CD14-positive monocyte (primary cell): ENCODE measurements around the gene RPL18A. TPM values are rescaled to one million over a fixed set of nuclear protein-coding genes. Genes with fewer than 3 reads are reported as not detected.

Experiments
- DNase-seq, 3 donors: peaks; one replicate each; pipeline ENCODE4 v3.0.0-alpha.2; 2011 to 2022
- H2AFZ ChIP-seq: 2 replicates; pipeline ENCODE4 v1.6.0; 2012; ENCODE audit warnings: mild to moderate bottlenecking, low read depth, low read length, inconsistent platforms; ENCODE audit not compliant: insufficient read depth, poor library complexity, severe bottlenecking
- H3K27ac ChIP-seq, 2 donors: 1 replicate in 1 of 2; 2 replicates in 1 of 2; pipeline ENCODE4 v1.5.1; 2012 to 2013; ENCODE audit warnings: low read length in 2 of 2, control low read depth in 1 of 2, inconsistent platforms in 1 of 2, low read depth in 1 of 2, mild to moderate bottlenecking in 1 of 2
- H3K27me3 ChIP-seq, 2 donors: one replicate each; pipeline versions ENCODE4 v1.6.0 to v1.6.1; 2011 to 2013; ENCODE audit warnings: low read length in 2 of 2; ENCODE audit not compliant: control insufficient read depth in 2 of 2, insufficient read depth in 2 of 2
- H3K36me3 ChIP-seq, 2 donors: replicated peaks in 1 of 2; 1 replicate in 1 of 2; 2 replicates in 1 of 2; pipeline versions ENCODE4 v1.5.1 to v1.6.1; 2012 to 2013; ENCODE audit warnings: low read length in 2 of 2, control low read depth in 1 of 2, inconsistent platforms in 1 of 2, mild to moderate bottlenecking in 1 of 2; ENCODE audit not compliant: insufficient read depth in 2 of 2, control insufficient read depth in 1 of 2
- H3K4me1 ChIP-seq, 2 donors: 1 replicate in 1 of 2; 2 replicates in 1 of 2; pipeline versions ENCODE4 v1.5.1 to v1.6.1; 2012 to 2013; ENCODE audit warnings: low read length in 2 of 2, control low read depth in 1 of 2, inconsistent platforms in 1 of 2, mild to moderate bottlenecking in 1 of 2, moderate library complexity in 1 of 2; ENCODE audit not compliant: insufficient read depth in 2 of 2, control insufficient read depth in 1 of 2
- H3K4me2 ChIP-seq: replicated peaks from 2 replicates; pipeline ENCODE3; 2012; ENCODE audit warnings: low read length, moderate library complexity, mild to moderate bottlenecking; ENCODE audit not compliant: poor library complexity, severe bottlenecking; ENCODE audit errors: extremely low read depth
- H3K4me3 ChIP-seq, 3 experiments: fragments of 200-600 bp in 1 of 3; sonication (generic) in 1 of 3; replicated peaks in 1 of 3; 1 replicate in 2 of 3; 2 replicates in 1 of 3; pipeline ENCODE4 v1.5.1; 2011 to 2013; ENCODE audit warnings: low read length in 3 of 3, mild to moderate bottlenecking in 3 of 3, control low read depth in 2 of 3, low read depth in 2 of 3, inconsistent platforms in 1 of 3, moderate library complexity in 1 of 3
- H3K79me2 ChIP-seq: 2 replicates; pipeline ENCODE4 v1.6.0; 2012; ENCODE audit warnings: mild to moderate bottlenecking, control low read depth, inconsistent platforms, low read length, moderate library complexity; ENCODE audit not compliant: insufficient read depth
- H3K9ac ChIP-seq: 2 replicates; pipeline ENCODE4 v1.6.0; 2017; ENCODE audit warnings: low read length, mild to moderate bottlenecking; ENCODE audit not compliant: insufficient read depth, poor library complexity, severe bottlenecking
- H3K9me3 ChIP-seq, 2 donors: replicated peaks in 1 of 2; 1 replicate in 1 of 2; 2 replicates in 1 of 2; pipeline versions ENCODE4 v1.5.1 to v1.6.1; 2012 to 2013; ENCODE audit warnings: low read length in 2 of 2, control low read depth in 1 of 2; ENCODE audit not compliant: control insufficient read depth in 1 of 2, insufficient read depth in 1 of 2
- H4K20me1 ChIP-seq: 2 replicates; pipeline ENCODE4 v1.6.0; 2012; ENCODE audit warnings: mild to moderate bottlenecking, low read length, control low read depth, moderate library complexity; ENCODE audit not compliant: insufficient read depth
- H3K27ac Mint-ChIP-seq, 7 donors: one replicate each; pipeline ENCODE4 v1.8.0; 2020; ENCODE audit warnings: mild to moderate bottlenecking in 7 of 7, mixed read lengths in 7 of 7, moderate library complexity in 6 of 7, inconsistent platforms in 2 of 7
- H3K27me3 Mint-ChIP-seq, 3 donors: one replicate each; pipeline ENCODE4 v1.8.0; 2021 to 2022; ENCODE audit warnings: low read depth in 3 of 3, mild to moderate bottlenecking in 3 of 3, mixed read lengths in 3 of 3, moderate library complexity in 3 of 3, inconsistent platforms in 1 of 3
- H3K36me3 Mint-ChIP-seq, 2 donors: one replicate each; pipeline ENCODE4 v1.8.0; 2020; ENCODE audit warnings: mixed read lengths in 2 of 2, inconsistent platforms in 1 of 2, mild to moderate bottlenecking in 1 of 2
- H3K4me1 Mint-ChIP-seq: one replicate; pipeline ENCODE4 v1.8.0; 2020; ENCODE audit warnings: mild to moderate bottlenecking, mixed read lengths
- H3K4me3 Mint-ChIP-seq, 2 donors: one replicate each; pipeline ENCODE4 v1.8.0; 2020; ENCODE audit warnings: mild to moderate bottlenecking in 2 of 2, mixed read lengths in 2 of 2, moderate library complexity in 1 of 2
- H3K9me3 Mint-ChIP-seq, 7 donors: one replicate each; pipeline ENCODE4 v1.8.0; 2020 to 2022; ENCODE audit warnings: mixed read lengths in 7 of 7, mild to moderate bottlenecking in 6 of 7, moderate library complexity in 6 of 7, inconsistent platforms in 2 of 7
- WGBS: methylation state at CpG from one replicate; pipeline ENCODE4 v1.1.5; 2013; ENCODE audit warnings: missing lambda C conversion rate; ENCODE audit not compliant: insufficient coverage; 5-methylcytosine and 5-hydroxymethylcytosine counted together
- intact Hi-C, 2 donors: fragments of 100-400 bp; cut with micrococcal nuclease; formaldehyde crosslinking; loops; one replicate each; pipeline versions ENCODE4 v1.15.0 to v1.15.1; 2023
- polyA plus RNA-seq, 3 donors: library from polyadenylated mRNA; depleted of rRNA in 1 of 3; unstranded in 2 of 3; stranded (reverse) in 1 of 3; fragments of 300-500 nt in 2 of 3; fragments of >200 nt in 1 of 3; fragmentation: Illumina TruSeq in 2 of 3; gene quantifications; 1 replicate in 2 of 3; 2 replicates in 1 of 3; pipeline ENCODE4 v1.2.3, GENCODE V29; 2012 to 2021
- TF ChIP-seq, protein P1 (sequence below): fragments of 200-600 bp; IDR thresholded peaks from one replicate; pipeline ENCODE4 v1.8.0; 2022; ENCODE audit warnings: antibody characterized with exemption, mild to moderate bottlenecking

RPL18A gene
- polyA plus RNA-seq, 3 donors, result 1,189 to 1,285 (median 1,268) TPM

DNA sequence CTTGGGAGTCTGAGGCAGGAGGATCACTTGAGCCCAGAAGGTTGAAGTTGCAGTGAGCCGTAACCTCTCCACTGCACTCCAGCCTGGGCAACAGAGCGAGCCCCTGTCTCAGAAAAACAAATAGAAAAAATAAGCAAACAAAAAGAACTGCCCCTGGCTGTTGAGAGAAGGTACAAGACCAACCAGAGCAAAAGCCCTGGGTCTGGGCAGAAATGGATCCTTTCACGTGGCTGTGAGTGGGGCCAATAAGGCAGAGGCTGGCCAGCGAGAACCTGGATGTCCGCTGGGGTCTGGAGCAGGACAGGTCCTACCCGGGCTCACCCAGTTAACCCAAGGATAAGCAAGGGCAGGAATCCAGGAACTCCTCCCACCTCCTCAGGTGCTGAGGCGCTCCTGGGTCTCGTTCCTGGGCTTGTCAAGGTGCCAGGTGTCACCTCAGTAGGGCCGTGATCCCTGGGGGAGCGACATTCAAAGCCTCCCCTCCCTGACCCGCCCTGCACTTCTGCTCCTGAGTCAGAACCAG lies 7.3 kb downstream of the RPL18A start:
- no peak overlapping the region for H3K27ac ChIP-seq
- no peak overlapping the region for H3K4me2 ChIP-seq
- peaks cover 8 to 14% of the 10 kb centered on the region in 2 donors for H3K27me3 ChIP-seq
- H4K20me1 ChIP-seq, result peaks cover 38% of the 10 kb centered on the region
- peaks cover 0 to 4% of the 10 kb centered on the region in 2 donors for H3K9me3 ChIP-seq
- H3K27me3 Mint-ChIP-seq, result peaks cover 16 to 23% (median 17%) of the 10 kb centered on the region in 3 donors
- DNase-seq, result no peak
- H3K9ac ChIP-seq, result no peak overlapping the region
- no peak overlapping the region for H3K4me3 Mint-ChIP-seq
- H3K4me3 ChIP-seq, result no peak overlapping the region
- peaks cover 4% of the 10 kb centered on the region for H3K79me2 ChIP-seq
- H3K36me3 ChIP-seq, result peaks cover 24 to 32% of the 10 kb centered on the region in 2 donors
- intact Hi-C loops, result no loop called here
- H3K4me1 Mint-ChIP-seq, result peaks cover 9% of the 10 kb centered on the region
- H3K9me3 Mint-ChIP-seq, result peaks cover 0 to 2% (median 0%) of the 10 kb centered on the region in 7 donors
- peak overlapping the region in 1 of 7 donors; percentile 48 for H3K27ac Mint-ChIP-seq
- 90% methylated on average over 9 of the region's 11 CpGs for WGBS
- TF ChIP-seq, protein P1, sequence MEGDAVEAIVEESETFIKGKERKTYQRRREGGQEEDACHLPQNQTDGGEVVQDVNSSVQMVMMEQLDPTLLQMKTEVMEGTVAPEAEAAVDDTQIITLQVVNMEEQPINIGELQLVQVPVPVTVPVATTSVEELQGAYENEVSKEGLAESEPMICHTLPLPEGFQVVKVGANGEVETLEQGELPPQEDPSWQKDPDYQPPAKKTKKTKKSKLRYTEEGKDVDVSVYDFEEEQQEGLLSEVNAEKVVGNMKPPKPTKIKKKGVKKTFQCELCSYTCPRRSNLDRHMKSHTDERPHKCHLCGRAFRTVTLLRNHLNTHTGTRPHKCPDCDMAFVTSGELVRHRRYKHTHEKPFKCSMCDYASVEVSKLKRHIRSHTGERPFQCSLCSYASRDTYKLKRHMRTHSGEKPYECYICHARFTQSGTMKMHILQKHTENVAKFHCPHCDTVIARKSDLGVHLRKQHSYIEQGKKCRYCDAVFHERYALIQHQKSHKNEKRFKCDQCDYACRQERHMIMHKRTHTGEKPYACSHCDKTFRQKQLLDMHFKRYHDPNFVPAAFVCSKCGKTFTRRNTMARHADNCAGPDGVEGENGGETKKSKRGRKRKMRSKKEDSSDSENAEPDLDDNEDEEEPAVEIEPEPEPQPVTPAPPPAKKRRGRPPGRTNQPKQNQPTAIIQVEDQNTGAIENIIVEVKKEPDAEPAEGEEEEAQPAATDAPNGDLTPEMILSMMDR, result no peak
- no peak overlapping the region for H2AFZ ChIP-seq
- H3K36me3 Mint-ChIP-seq, result peaks cover 23 to 34% of the 10 kb centered on the region in 2 donors
- H3K4me1 ChIP-seq, result peaks cover 0 to 5% of the 10 kb centered on the region in 2 donors

DNA sequence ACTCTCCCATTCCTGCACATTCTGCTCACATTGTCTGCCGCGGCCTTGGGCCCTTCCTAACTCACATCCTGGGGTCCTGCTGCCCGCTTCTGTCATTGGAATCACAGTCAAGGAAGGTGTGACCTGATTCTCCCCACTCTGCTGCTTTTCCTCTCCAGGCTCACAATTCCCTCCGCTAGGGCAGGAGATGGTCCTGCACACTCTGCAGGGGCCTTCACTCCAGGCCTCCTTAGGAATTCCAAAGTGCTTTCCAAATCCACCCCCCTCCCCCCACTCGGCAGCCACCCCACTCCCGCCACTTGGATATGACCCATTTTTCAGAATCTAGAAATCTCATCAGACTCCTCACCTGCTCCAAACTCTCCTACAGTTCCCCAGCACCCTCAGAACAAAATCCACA lies 9.0 kb downstream of the RPL18A start:
- DNase-seq, result no peak
- Mint-ChIP-seq H3K27ac (no peak overlapping the region), H3K36me3 (peaks cover 9 to 17% of the 10 kb centered on the region in 2 donors), H3K4me3 (no peak overlapping the region), H3K4me1 (peaks cover 16% of the 10 kb centered on the region), H3K27me3 (peaks cover 31 to 36% (median 33%) of the 10 kb centered on the region in 3 donors), H3K9me3 (peaks cover 0 to 6% (median 2%) of the 10 kb centered on the region in 7 donors)
- H3K27me3 ChIP-seq, result peaks cover 17 to 30% of the 10 kb centered on the region in 2 donors
- H2AFZ ChIP-seq, result no peak overlapping the region
- intact Hi-C loops, result no loop called here
- TF ChIP-seq, protein P1, result no peak
- peaks cover 15 to 18% of the 10 kb centered on the region in 2 donors for H3K4me1 ChIP-seq
- H3K27ac ChIP-seq, result no peak overlapping the region
- peaks cover 22% of the 10 kb centered on the region for H4K20me1 ChIP-seq
- peaks cover 7 to 15% of the 10 kb centered on the region in 2 donors for H3K36me3 ChIP-seq
- no peak overlapping the region for H3K9ac ChIP-seq
- H3K79me2 ChIP-seq, result no peaks in the 10 kb centered on the region
- H3K4me3 ChIP-seq, result no peak overlapping the region
- H3K4me2 ChIP-seq, result no peak overlapping the region
- WGBS, result 91% methylated on average over 6 of the region's 6 CpGs
- H3K9me3 ChIP-seq, result peaks cover 0 to 4% of the 10 kb centered on the region in 2 donors
